IMR-90 (cell line): ENCODE data around the gene COMP. TPM values are rescaled to one million over a fixed set of nuclear protein-coding genes. Genes with fewer than 3 reads are reported as not detected.
A peak's percentile ranks its signal among the peaks of the same experiment; 100 is the strongest.

Source experiments
- ATAC-seq: fragments of 200-7000 bp; cut with Tn5 transposase; 2 replicates; pipeline ENCODE4 v1.9.1; 2020; ENCODE audit warnings: low read depth, mild to moderate bottlenecking, moderate library complexity
- BruUV-seq: library from RNA; stranded (reverse); fragments of 400-500 nt; replicated peaks from 2 replicates; lab custom pipeline; 2021; lab: Mats Ljungman, UMichigan
- CTCF ChIA-PET: fragments of 300-600 bp; formaldehyde crosslinking; extraction: SDS; loops from one replicate; lab custom pipeline; 2021; ENCODE audit warnings: antibody characterized with exemption; lab: Yijun Ruan, JAX
- POLR2A ChIA-PET: fragments of 300-600 bp; sonication (Branson Sonifier 250); formaldehyde crosslinking; loops from one replicate; lab custom pipeline; 2022; ENCODE audit warnings: antibody characterized with exemption; ENCODE audit not compliant: unreplicated experiment; lab: Charles Lee
- DNase-seq: peaks from one replicate; pipeline ENCODE4 v3.0.0; 2013
- H2AFZ ChIP-seq: replicated peaks from 2 replicates; pipeline ENCODE3; 2013; ENCODE audit warnings: low read length, mild to moderate bottlenecking; ENCODE audit not compliant: poor library complexity
- H2AK5ac ChIP-seq: 2 replicates; pipeline ENCODE4 v1.6.1; 2013; ENCODE audit warnings: low read depth, low read length, inconsistent platforms
- H2AK9ac ChIP-seq: replicated peaks from 2 replicates; pipeline ENCODE3; 2013; ENCODE audit warnings: mild to moderate bottlenecking, low read depth, low read length, moderate library complexity; ENCODE audit not compliant: poor library complexity
- H2BK120ac ChIP-seq: 2 replicates; pipeline ENCODE4 v1.6.1; 2013; ENCODE audit warnings: low read depth, low read length, inconsistent platforms
- H2BK15ac ChIP-seq: 3 replicates; pipeline ENCODE4 v1.6.1; 2013; ENCODE audit warnings: low read depth, low read length, inconsistent platforms
- H2BK20ac ChIP-seq: 2 replicates; pipeline ENCODE4 v1.6.1; 2013; ENCODE audit warnings: low read depth, mild to moderate bottlenecking, inconsistent platforms, low read length, moderate library complexity
- H2BK5ac ChIP-seq: 2 replicates; pipeline ENCODE4 v1.6.1; 2013; ENCODE audit warnings: mild to moderate bottlenecking, low read depth, low read length, inconsistent platforms; ENCODE audit not compliant: poor library complexity, severe bottlenecking
- H3K14ac ChIP-seq: replicated peaks from 2 replicates; pipeline ENCODE4 v1.6.1; 2013; ENCODE audit warnings: low read depth, low read length, inconsistent platforms
- H3K18ac ChIP-seq: 2 replicates; pipeline ENCODE4 v1.6.1; 2013; ENCODE audit warnings: low read depth, low read length, control low read depth
- H3K23ac ChIP-seq: 2 replicates; pipeline ENCODE4 v1.6.1; 2013; ENCODE audit warnings: low read depth, low read length, inconsistent platforms
- H3K27ac ChIP-seq: 2 replicates; pipeline ENCODE4 v1.5.1; 2013; ENCODE audit warnings: mild to moderate bottlenecking, control low read depth, low read length; ENCODE audit not compliant: insufficient read depth
- H3K27me3 ChIP-seq: 2 replicates; pipeline ENCODE4 v1.6.1; 2013; ENCODE audit warnings: low read length; ENCODE audit not compliant: control insufficient read depth, insufficient read depth
- H3K36me3 ChIP-seq: 2 replicates; pipeline ENCODE4 v1.6.1; 2013; ENCODE audit warnings: low read length, mixed read lengths; ENCODE audit not compliant: control insufficient read depth, insufficient read depth
- H3K4ac ChIP-seq: 2 replicates; pipeline ENCODE4 v1.6.1; 2013; ENCODE audit warnings: low read depth, low read length, inconsistent platforms
- H3K4me1 ChIP-seq: 2 replicates; pipeline ENCODE4 v1.6.1; 2013; ENCODE audit warnings: low read length, mixed read lengths; ENCODE audit not compliant: control insufficient read depth, insufficient read depth
- H3K4me2 ChIP-seq: 2 replicates; pipeline ENCODE4 v1.6.1; 2013; ENCODE audit warnings: low read depth, mild to moderate bottlenecking, control low read depth, low read length, moderate library complexity
- H3K4me3 ChIP-seq: 2 replicates; pipeline ENCODE4 v1.5.1; 2013; ENCODE audit warnings: low read depth, mild to moderate bottlenecking, control low read depth, low read length, moderate library complexity; ENCODE audit not compliant: insufficient read depth
- H3K56ac ChIP-seq: 2 replicates; pipeline ENCODE4 v1.6.1; 2013; ENCODE audit warnings: low read length, inconsistent platforms; ENCODE audit not compliant: insufficient read depth; ENCODE audit errors: extremely low read depth
- H3K79me1 ChIP-seq, 2 experiments: 2 replicates each; pipeline ENCODE4 v1.6.1; 2013; ENCODE audit warnings: low read length in 2 of 2, inconsistent platforms in 1 of 2, low read depth in 1 of 2
- H3K9ac ChIP-seq: 2 replicates; pipeline ENCODE4 v1.6.1; 2013; ENCODE audit warnings: low read depth, low read length, control low read depth
- H3K9me1 ChIP-seq: 2 replicates; pipeline ENCODE4 v1.6.1; 2013; ENCODE audit warnings: low read length, inconsistent platforms; ENCODE audit not compliant: insufficient read depth
- H3K9me3 ChIP-seq: 2 replicates; pipeline ENCODE4 v1.6.1; 2013; ENCODE audit warnings: low read length; ENCODE audit not compliant: control insufficient read depth, insufficient read depth
- H4K20me1 ChIP-seq: 2 replicates; pipeline ENCODE4 v1.6.1; 2013; ENCODE audit warnings: low read length, inconsistent platforms; ENCODE audit not compliant: insufficient read depth
- H4K5ac ChIP-seq: 2 replicates; pipeline ENCODE4 v1.6.1; 2013; ENCODE audit warnings: mild to moderate bottlenecking, low read depth, low read length, control low read depth
- H4K8ac ChIP-seq, 2 experiments: 2 replicates each; pipeline ENCODE4 v1.6.1; 2013; ENCODE audit warnings: low read depth in 2 of 2, low read length in 2 of 2, control low read depth in 1 of 2, inconsistent platforms in 1 of 2
- H4K91ac ChIP-seq: 2 replicates; pipeline ENCODE4 v1.6.1; 2013; ENCODE audit warnings: low read depth, low read length, inconsistent platforms; ENCODE audit not compliant: insufficient read depth
- BHLHE40 ChIP-seq: fragments of 150-350 bp; IDR thresholded peaks from 2 replicates; pipeline ENCODE4 v1.6.1; 2016; ENCODE audit warnings: mild to moderate bottlenecking, low read depth, low read length
- CHD1 ChIP-seq: IDR thresholded peaks from 2 replicates; pipeline ENCODE4 v1.6.1; 2012; ENCODE audit warnings: low read depth, low read length, improper control_type of control experiment
- MAFK ChIP-seq: IDR thresholded peaks from 2 replicates; pipeline ENCODE4 v1.6.1; 2012; ENCODE audit warnings: low read depth, low read length, improper control_type of control experiment
- MAZ ChIP-seq: IDR thresholded peaks from 2 replicates; pipeline ENCODE4 v1.6.1; 2012; ENCODE audit warnings: low read depth, mild to moderate bottlenecking, low read length, improper control_type of control experiment, moderate library complexity, borderline replicate concordance
- MXI1 ChIP-seq: IDR thresholded peaks from 2 replicates; pipeline ENCODE4 v1.6.1; 2012; ENCODE audit warnings: low read depth, mild to moderate bottlenecking, low read length, moderate library complexity, borderline replicate concordance
- RAD21 ChIP-seq: IDR thresholded peaks from 2 replicates; pipeline ENCODE4 v1.6.1; 2012; ENCODE audit warnings: low read length, improper control_type of control experiment
- WGBS, 2 experiments: methylation state at CpG; one replicate each; pipeline versions ENCODE4 v1.1.5 to v1.1.7; 2013; ENCODE audit warnings: missing lambda C conversion rate in 2 of 2; ENCODE audit not compliant: insufficient read length in 1 of 2; ENCODE audit errors: extremely low coverage in 2 of 2; 5-methylcytosine and 5-hydroxymethylcytosine counted together
- dilution Hi-C: fragments of 300-500 bp; cut with HindIII; formaldehyde crosslinking; loops from one replicate; pipeline ENCODE4 v1.14.3; 2018; ENCODE audit warnings: low sequenced_read_pairs; ENCODE audit not compliant: unreplicated experiment
- in situ Hi-C: fragments of 300-500 bp; cut with MboI; formaldehyde crosslinking; loops from 3 replicates; pipeline ENCODE4 v1.14.3; 2019; ENCODE audit warnings: low sequenced_read_pairs, inconsistent platforms, mixed read lengths
- intact Hi-C: fragments of 100-400 bp; cut with micrococcal nuclease; formaldehyde crosslinking; loops from 2 replicates; pipeline ENCODE4 v1.10.0; 2022
- polyA plus RNA-seq, 3 experiments: library from polyadenylated mRNA; depleted of rRNA; stranded (reverse); fragments of >200 nt; gene quantifications; 2 replicates each; pipeline ENCODE4 v1.2.3, GENCODE V29; 2012; ENCODE audit warnings: low replicate concordance in 1 of 3
- total RNA-seq: library from RNA; depleted of rRNA; stranded (reverse); fragments of >200 nt; gene quantifications from 2 replicates; pipeline ENCODE4 v1.2.3, GENCODE V29; 2012

COMP gene
- total and polyA plus RNA-seq, 2 of the 4 experiments (the other 2 are of a cell fraction), result under 0.01 to 0.43 TPM

DNA sequence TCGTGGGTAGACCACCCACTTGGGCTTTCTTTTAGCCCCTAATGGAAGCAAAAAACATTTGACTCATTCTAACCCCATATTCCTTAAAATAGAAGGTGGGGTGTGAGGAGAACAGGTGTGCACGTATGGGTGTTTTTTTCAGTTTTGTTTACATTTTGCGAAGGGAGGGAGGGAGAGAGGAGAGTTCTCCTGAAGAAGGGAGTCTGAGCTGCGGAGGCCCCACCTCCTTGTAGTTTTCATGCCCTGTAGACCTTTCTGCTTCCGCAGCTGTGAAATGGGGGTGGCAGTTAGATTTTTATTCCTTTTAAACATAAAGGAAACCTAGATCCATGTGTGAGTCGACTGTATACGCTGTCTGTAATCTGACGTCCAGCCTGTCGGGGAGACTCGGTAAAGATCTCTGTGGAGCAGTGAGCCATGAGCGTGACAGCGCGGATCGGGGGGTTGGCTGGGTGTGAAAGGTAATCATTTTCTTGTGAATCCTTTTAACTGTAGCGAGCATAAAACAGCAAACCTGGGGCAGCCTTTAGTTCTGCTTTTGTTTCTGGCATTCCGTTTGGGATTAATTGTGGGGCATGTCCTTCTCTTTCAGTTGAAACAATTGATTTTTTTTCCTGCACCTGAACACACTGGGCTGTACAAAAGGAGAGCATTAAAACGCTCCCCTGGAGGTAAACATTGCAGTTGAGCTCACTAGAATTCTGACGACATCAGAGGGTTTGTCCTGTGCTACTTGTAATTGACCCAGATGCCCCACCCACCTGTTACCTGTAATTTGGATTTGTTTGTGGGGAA lies 42.9 kb upstream of the COMP start:
- Histone ChIP-seq H4K91ac (no peak overlapping the region), H2AK9ac (peak overlapping the region; percentile 66), H2BK5ac (no peak overlapping the region), H3K9me1 (peaks cover 26% of the 10 kb centered on the region), H4K20me1 (peaks cover 72% of the 10 kb centered on the region), H3K4ac (no peak overlapping the region), H3K14ac (0 out of 2 replicates have a peak overlapping the region, but pooled peaks have one; percentile 59), H4K5ac (no peak overlapping the region), H3K4me1 (peaks cover 18% of the 10 kb centered on the region), H4K8ac (no peak overlapping the region), H2AFZ (no peak overlapping the region), H3K9ac (peak overlapping the region; percentile 7), H3K27me3 (no peaks in the 10 kb centered on the region), H3K36me3 (peaks cover 12% of the 10 kb centered on the region), H3K27ac (no peak overlapping the region), H3K9me3 (no peaks in the 10 kb centered on the region), H3K23ac (peak overlapping the region; percentile 86), H3K18ac (no peak overlapping the region), H2BK15ac (no peak overlapping the region), H2BK20ac (no peak overlapping the region), H3K79me1 (peaks cover 4 to 65% of the 10 kb centered on the region in 2 experiments; a peak in 3 of 4 replicates), H3K56ac (no peak overlapping the region), H3K4me2 (peak overlapping the region; percentile 96), H2BK120ac (no peak overlapping the region), H2AK5ac (no peak overlapping the region), H3K4me3 (peak overlapping the region; percentile 80)
- in situ Hi-C loops (no loop called here), intact Hi-C loops (loop anchor here (5.0 kb wide), 1 partner anchor 247 kb away; the partner anchor contains the start of gene REX1BD), dilution Hi-C loops (no loop called here)
- WGBS, 2 experiments, result 0% methylated on average over 1 of the region's 18 CpGs; no CpG with 5 or more reads in 1 of the 2 experiments
- TF ChIP-seq MXI1 (0 out of 2 replicates have a peak, but pooled peaks have one; percentile 33), RAD21 (no peak), MAFK (no peak), CHD1 (no peak), MAZ (0 out of 2 replicates have a peak, but pooled peaks have one; percentile 17), BHLHE40 (no peak)
- CTCF ChIA-PET, result no interaction called here
- ATAC-seq, result no peak
- DNase-seq, result no peak
- BruUV-seq, result no TSS peak
- POLR2A ChIA-PET, result no interaction called here
